GM21529 (cell line): ENCODE results near the gene IL36B.
"Not testable (repeated sequence)": the region's sequence is repeated elsewhere in the genome, so short reads cannot be mapped to it uniquely, and the experiment has no call there.

ENCODE experiments used
- ATAC-seq: cut with Tn5 transposase; IDR thresholded peaks from one replicate; pipeline ENCODE4 v1.9.1; 2021; ENCODE audit not compliant: unreplicated experiment

Gene IL36B

DNA sequence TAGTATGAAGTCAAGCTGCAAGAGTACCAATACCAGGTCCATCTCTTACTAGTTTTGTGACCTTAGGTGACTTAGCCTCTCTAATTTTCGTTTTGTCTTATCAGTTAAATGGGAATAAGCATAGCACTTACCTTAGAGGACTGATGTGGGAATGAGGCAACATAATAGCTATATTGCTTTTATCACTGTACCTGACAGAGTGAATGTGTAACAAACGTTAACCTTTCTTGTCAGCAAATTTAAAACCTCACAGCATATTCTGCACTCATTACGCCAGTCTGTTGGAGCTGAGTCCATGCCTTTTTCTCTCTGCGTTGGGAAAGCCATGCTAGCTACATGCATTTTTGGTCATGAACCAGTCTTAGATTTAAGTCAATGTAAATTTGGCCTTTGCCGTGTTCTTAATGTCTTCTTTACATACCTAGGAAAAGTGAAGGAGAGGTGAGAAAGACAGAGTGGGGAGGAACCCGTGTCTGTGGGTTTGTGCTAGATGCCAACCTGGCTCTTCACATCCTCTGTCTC, at the start of gene IL36B:
Gene IL36B (minus strand): TSS at position 472 of the 522 bp plus-strand sequence.
- ATAC-seq, result no peak

DNA sequence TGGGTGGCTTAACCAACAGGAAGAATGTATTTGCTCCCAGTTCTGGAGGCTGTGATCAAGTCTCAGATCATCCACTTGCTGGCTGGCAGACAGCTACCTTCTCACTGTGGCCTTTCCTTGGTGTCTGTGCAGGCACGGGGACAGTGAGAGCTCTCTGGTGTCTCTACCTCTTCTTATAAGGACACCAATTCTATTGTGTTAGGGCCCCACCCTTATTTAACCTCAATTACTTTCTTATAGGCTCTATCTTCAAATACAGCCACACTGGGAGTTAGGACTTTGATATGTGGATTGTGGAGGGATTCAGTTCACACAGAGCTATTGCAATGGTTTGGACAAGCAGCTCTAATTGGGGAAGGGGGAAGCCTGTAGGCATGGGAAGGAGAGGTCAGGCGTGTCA, 49.5 kb upstream of the IL36B start:
- no peak for ATAC-seq

DNA sequence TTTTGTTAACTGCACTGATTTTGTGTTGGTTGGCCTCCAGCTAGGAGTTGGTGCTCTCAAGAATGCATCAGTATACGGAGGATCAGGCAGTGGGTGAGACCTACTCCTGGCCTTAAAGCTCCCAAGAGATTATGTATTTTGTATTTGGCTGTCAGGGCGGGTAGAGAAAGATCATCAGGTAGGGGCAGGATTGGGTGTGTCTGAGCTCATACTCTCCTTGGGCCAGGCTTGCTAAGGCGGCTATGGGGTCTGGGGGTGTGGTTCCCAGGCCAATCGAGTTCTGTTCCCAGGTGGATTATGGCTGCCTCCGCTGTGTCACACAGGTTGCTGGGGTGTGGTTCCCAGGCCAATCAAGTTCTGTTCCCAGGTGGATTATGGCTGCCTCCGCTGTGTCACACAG, 45.9 kb upstream of the IL36B start:
- ATAC-seq, result no peak

DNA sequence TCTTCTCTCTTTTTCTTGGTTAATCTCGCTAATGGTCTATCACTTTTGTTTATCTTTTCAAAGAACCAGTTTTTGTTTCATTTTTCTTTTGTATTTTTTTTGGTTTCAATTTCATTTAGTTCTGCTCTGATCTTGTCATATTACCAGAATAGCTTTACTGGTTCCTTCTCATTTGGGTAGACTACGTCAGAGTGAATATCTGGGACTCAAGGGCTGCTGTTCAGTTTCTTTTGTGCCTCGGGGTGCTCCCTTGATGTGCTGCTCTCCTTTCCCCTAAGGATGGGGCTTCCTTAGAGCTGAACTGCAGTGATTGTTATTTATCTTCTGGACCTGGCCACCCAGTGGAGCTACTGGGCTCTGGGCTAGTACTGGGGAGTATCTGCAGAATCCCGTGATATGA, 45.4 kb upstream of the IL36B start:
- ATAC-seq, result peak; percentile 62

GRCh38 chr2:113096842-113097618, 44.4 kb upstream of the IL36B start:
- not testable (repeated sequence) for ATAC-seq

DNA sequence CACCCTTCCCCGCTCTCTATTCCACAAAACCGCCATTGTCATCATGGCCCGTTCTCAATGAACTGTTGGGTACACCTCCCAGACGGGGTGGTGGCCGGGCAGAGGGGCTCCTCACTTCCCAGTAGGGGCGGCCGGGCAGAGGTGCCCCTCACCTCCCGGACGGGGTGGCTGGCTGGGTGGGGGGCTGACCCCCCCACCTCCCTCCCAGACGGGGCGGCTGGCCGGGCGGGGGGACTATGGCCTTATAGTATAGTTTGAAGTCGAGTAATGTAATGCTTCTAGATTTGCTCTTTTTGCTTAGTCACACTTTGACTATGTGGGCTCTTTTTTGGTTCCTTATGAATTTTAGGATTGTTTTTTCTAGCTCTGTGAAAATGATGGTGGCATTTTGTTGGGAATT, 43.6 kb upstream of the IL36B start:
- not testable (repeated sequence) for ATAC-seq

GRCh38 chr2:113093613-113093977, 40.9 kb upstream of the IL36B start:
- no peak for ATAC-seq

- ATAC-seq, result no peak
Observed at GRCh38 chr2:113092864-113093612, 40.4 kb upstream of the IL36B start.

DNA sequence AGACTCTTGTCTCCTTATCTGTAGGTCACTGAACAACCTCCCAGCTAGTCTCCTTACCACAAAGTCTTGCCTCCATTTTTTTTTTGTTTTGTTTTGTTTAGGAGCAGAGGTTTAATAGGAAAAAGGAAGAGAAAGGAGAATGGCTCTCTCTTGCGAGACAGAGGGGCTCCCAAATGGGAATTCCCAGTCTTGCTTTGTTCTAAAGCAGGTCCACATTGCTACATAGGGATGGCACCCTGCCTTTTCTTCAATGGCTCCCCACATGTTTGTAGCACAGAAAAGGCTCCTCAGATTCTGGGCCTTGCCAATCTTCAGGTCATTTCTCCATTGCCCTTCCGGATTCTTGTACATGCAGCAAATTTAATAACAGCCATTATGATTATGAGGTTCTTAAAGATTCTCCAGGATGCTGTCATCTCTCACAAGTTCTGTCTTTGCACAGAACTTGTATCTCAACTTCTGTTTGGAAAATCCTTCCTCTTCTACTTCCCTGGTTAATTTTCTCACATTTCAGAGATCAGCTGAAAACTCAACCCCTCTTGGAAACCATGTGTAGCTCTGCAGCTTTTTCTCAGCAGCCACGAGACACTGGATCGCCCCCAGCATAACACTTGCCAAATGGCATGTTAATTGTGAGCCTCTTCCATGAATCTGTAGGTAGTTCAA, 38.7 kb upstream of the IL36B start:
- no peak for ATAC-seq

DNA sequence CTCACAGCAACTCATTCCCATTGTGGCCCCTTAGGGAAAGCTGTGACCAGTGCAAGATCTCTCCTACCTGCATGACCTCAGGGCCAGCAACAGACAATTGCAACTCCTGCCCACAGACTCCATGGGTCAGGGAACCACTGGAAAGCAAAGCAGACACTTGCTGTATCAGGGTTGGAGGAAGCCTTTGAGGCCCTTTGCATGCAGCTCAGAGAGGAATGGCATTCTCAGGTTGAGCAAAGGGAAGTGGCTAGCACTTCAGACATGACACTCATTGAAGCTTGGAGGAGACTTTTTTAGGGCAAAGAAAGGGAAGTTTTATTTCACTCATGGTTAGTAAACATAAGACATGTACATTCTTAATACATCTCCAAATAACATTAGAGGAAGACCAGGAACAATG, 37.2 kb upstream of the IL36B start:
- no peak for ATAC-seq

DNA sequence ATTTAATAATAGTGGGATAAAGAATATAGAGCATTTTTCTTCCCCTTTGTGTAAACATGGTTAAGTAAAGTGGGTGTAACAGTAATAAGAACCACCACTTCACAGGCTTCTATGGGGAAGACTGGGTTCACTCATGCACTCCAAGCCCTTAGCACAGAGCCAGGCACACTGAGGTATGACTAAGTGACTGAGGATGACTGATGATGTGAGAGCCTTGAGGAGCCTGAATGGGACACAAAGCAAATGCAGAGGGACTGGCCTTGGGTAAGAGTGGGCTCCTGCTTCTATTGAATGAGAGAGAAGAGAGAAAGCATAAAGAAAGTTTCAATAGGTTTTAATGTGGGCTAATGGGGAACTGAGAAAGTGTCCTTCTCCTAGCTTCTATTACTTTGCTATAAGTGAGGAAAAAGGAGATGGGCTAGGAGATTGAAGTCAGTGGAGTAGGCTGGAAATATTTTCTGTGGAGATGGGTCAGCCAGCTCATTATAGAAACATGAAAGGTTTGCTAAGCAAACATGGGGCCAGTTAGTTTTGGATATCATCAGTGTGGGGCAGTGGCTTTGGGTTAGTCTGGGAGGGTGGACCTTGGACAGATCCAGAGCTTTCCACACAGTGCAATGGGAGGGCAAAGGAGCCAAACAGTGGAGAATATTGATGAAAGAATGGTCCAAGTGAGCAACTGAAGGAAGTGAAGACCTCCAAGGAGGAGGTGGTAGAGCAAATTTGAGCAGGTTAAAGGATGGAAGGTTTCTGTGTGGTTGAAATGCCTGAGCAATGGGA, 35.7 kb upstream of the IL36B start:
- ATAC-seq, result no peak

GRCh38 chr2:113085542-113085941, 32.9 kb upstream of the IL36B start:
- no peak for ATAC-seq

- ATAC-seq, result no peak
Observed at GRCh38 chr2:113084249-113085000, 31.8 kb upstream of the IL36B start.

DNA sequence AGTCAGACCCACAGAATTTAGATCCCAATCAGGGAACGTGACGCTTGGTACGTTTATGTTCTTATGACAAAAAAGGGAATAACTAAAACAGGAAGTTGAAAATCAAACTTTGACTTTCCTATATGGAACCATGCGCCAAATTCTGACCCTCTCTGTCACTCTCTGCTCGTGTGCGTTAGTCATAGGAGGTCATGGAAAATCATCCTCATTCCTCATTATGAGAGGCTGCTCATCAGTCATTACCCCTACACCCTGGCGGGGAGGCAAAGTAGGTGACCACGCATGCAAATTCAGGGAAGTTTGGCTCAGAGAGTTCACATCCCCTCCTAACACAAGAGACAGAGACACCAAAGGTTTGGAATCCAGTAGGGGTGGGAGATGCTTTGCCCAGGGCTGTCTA, 30.6 kb upstream of the IL36B start:
- ATAC-seq, result no peak

- ATAC-seq, result no peak
Observed at GRCh38 chr2:113081488-113082210, 29.0 kb upstream of the IL36B start.

GRCh38 chr2:113080134-113080533, 27.5 kb upstream of the IL36B start:
- no peak for ATAC-seq

DNA sequence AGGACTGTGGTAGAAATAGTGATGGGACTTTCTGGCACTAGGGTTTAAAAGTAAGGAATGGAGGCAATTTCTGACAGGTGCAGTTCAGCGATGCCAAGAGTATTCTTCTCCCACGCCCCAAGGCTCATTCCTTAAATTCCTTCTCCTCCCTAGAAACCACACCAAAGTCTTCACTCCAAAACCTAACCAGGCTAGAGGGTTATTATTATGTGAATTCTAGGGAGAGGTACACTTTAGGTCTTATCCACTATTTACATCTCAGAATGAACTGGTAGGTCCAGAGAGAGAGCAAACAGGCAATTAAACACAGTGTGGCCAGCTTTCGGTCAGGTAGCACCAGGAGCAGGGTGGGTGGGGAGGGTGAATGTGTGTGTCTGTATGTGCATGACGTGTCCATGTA, 26.5 kb upstream of the IL36B start:
- no peak for ATAC-seq

DNA sequence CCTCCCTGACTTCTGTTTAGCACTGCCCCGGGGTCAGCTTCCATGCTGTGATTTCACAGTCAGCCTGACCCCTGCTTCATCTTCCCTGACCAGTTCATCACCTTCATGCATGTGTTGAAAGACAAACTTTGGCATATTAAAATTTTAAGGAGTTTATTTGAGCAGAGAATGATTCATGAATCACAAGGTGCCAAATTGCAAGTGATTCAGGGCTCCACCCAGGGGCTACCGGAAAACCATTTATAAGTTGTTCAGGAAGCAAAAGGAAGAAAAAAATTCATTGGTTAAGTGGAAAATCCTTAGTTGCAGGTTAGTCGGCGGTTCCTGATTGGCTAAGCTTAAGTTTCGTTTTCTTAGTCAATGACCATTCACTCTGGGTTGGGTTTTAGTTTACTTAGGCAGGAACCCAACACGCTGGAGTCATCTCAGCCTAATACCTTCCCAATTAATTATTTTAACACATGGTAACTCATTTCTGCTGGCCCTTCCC, 25.7 kb upstream of the IL36B start:
- no peak for ATAC-seq

- no peak for ATAC-seq
Observed at GRCh38 chr2:113077921-113078320, 25.3 kb upstream of the IL36B start.
